PC-3 (cell line): ENCODE measurements around the gene MMRN2. TPM values are rescaled to one million over a fixed set of nuclear protein-coding genes. Genes with fewer than 3 reads are reported as not detected.

ENCODE experiments used
- ATAC-seq: fragments of 200-7000 bp; cut with Tn5 transposase; 2 replicates; pipeline ENCODE4 v1.9.1; 2020; ENCODE audit warnings: mild to moderate bottlenecking, moderate library complexity
- BruUV-seq: library from RNA; stranded (reverse); fragments of 400-500 nt; replicated peaks from 2 replicates; lab custom pipeline; 2021; lab: Mats Ljungman, UMichigan
- CTCF ChIA-PET: fragments of 300-600 bp; sonication (Branson Sonifier 250); formaldehyde crosslinking; loops from one replicate; lab custom pipeline; 2022; ENCODE audit warnings: antibody characterized with exemption; lab: Charles Lee
- POLR2A ChIA-PET: fragments of 300-600 bp; sonication (Branson Sonifier 250); formaldehyde crosslinking; loops from one replicate; lab custom pipeline; 2022; ENCODE audit warnings: antibody characterized with exemption; ENCODE audit not compliant: unreplicated experiment; lab: Charles Lee
- DNase-seq: peaks from one replicate; pipeline ENCODE4 v3.0.0-alpha.2; 2015
- H2AFZ ChIP-seq: fragments of 300-600 bp; sonication (generic); 2 replicates; pipeline ENCODE4 v1.6.0; 2016; ENCODE audit warnings: antibody characterized with exemption, low read length
- H3F3A ChIP-seq: fragments of 300-600 bp; sonication (generic); one replicate; pipeline ENCODE4 v1.6.0; 2017; ENCODE audit warnings: antibody characterized with exemption, low read length, control low read depth, mild to moderate bottlenecking; ENCODE audit not compliant: unreplicated experiment
- H3K27ac ChIP-seq: fragments of 300-600 bp; sonication (generic); 2 replicates; pipeline ENCODE4 v1.5.1; 2016; ENCODE audit warnings: mild to moderate bottlenecking, low read length
- H3K27me3 ChIP-seq: fragments of 300-600 bp; sonication (generic); 2 replicates; pipeline ENCODE4 v1.6.1; 2016; ENCODE audit warnings: low read length, mixed read lengths
- H3K36me3 ChIP-seq: fragments of 300-600 bp; sonication (generic); 2 replicates; pipeline ENCODE4 v1.6.1; 2016; ENCODE audit warnings: low read depth, mixed run types, low read length, mixed read lengths
- H3K4me1 ChIP-seq: fragments of 300-600 bp; sonication (generic); 2 replicates; pipeline ENCODE4 v1.5.1; 2016; ENCODE audit warnings: low read length; ENCODE audit not compliant: insufficient read depth
- H3K4me2 ChIP-seq: fragments of 300-600 bp; sonication (generic); 2 replicates; pipeline ENCODE4 v1.6.0; 2016; ENCODE audit warnings: low read length
- H3K4me3 ChIP-seq: fragments of 300-600 bp; sonication (generic); 2 replicates; pipeline ENCODE4 v1.5.1; 2016; ENCODE audit warnings: mild to moderate bottlenecking, low read length, mixed read lengths
- H3K79me2 ChIP-seq: fragments of 300-600 bp; sonication (generic); 2 replicates; pipeline ENCODE4 v1.6.1; 2017; ENCODE audit warnings: low read length, mixed read lengths
- H3K9ac ChIP-seq: fragments of 300-600 bp; sonication (generic); 2 replicates; pipeline ENCODE4 v1.6.0; 2016; ENCODE audit warnings: mild to moderate bottlenecking, low read length
- H3K9me2 ChIP-seq: fragments of 300-600 bp; sonication (generic); replicated peaks from 2 replicates; pipeline ENCODE4 v1.6.1; 2016; ENCODE audit warnings: mixed run types, low read length, mixed read lengths
- H3K9me3 ChIP-seq: fragments of 300-600 bp; sonication (generic); 2 replicates; pipeline ENCODE4 v1.6.1; 2016; ENCODE audit warnings: low read length, mixed read lengths
- H4K20me1 ChIP-seq: fragments of 300-600 bp; sonication (generic); 2 replicates; pipeline ENCODE4 v1.6.1; 2016; ENCODE audit warnings: low read length, mixed read lengths
- CTCF ChIP-seq: fragments of 300-600 bp; sonication (generic); conservative IDR thresholded peaks from 2 replicates; pipeline ENCODE4 v1.5.1; 2017; ENCODE audit warnings: antibody characterized with exemption, low read depth, mild to moderate bottlenecking, low read length
- EZH2 ChIP-seq: fragments of 300-600 bp; sonication (generic); IDR thresholded peaks from one replicate; pipeline ENCODE4 v1.6.1; 2017; ENCODE audit warnings: antibody characterized with exemption, mild to moderate bottlenecking, low read length; ENCODE audit not compliant: unreplicated experiment
- EZH2phosphoT487 ChIP-seq: fragments of 300-600 bp; sonication (generic); IDR thresholded peaks from 2 replicates; pipeline ENCODE4 v1.6.1; 2018; ENCODE audit warnings: mild to moderate bottlenecking, antibody characterized with exemption, low read length, borderline replicate concordance
- intact Hi-C: fragments of 100-400 bp; cut with micrococcal nuclease; formaldehyde crosslinking; loops from 2 replicates; pipeline ENCODE4 v1.9.0; 2023
- total RNA-seq: library from RNA; depleted of rRNA; stranded (reverse); fragments of >200 nt; gene quantifications from 2 replicates; pipeline ENCODE4 v1.2.3, GENCODE V29; 2014

The MMRN2 gene
- total RNA-seq, 1 experiment from 2014 or later: 1.9 TPM

GRCh38 chr10:86976362-86977056, 19.1 kb upstream of the MMRN2 start:
- no peaks in the 10 kb centered on the region for H3K9me3 ChIP-seq
- H3K27me3 ChIP-seq: no peaks in the 10 kb centered on the region
- ChIA-PET CTCF (no interaction called here), POLR2A (no interaction called here)
- H3K79me2 ChIP-seq: no peaks in the 10 kb centered on the region
- no peak overlapping the region for H2AFZ ChIP-seq
- DNase-seq (no peak), ATAC-seq (no peak)
- no peaks in the 10 kb centered on the region for H3F3A ChIP-seq
- H3K4me3 ChIP-seq: no peak overlapping the region
- H4K20me1 ChIP-seq: no peaks in the 10 kb centered on the region
- peaks cover 37% of the 10 kb centered on the region for H3K4me1 ChIP-seq
- no peaks in the 10 kb centered on the region for H3K9me2 ChIP-seq
- no peaks in the 10 kb centered on the region for H3K36me3 ChIP-seq
- H3K9ac ChIP-seq: no peak overlapping the region
- intact Hi-C loops: no loop called here
- TF ChIP-seq EZH2phosphoT487 (no peak), CTCF (no peak), EZH2 (no peak)
- no peak overlapping the region for H3K4me2 ChIP-seq
- BruUV-seq: no TSS peak
- H3K27ac ChIP-seq: no peak overlapping the region

- no peaks in the 10 kb centered on the region for H3F3A ChIP-seq
- H3K4me3 ChIP-seq: no peak overlapping the region; the same call in 1 of the 2 replicates
- H3K9me2 ChIP-seq: no peaks in the 10 kb centered on the region
- H4K20me1 ChIP-seq: peaks cover 5% of the 10 kb centered on the region; the same call in 1 of the 2 replicates
- TF ChIP-seq EZH2phosphoT487: no peak
- no peak for TF ChIP-seq EZH2
- no peak for TF ChIP-seq CTCF
- peaks cover 54% of the 10 kb centered on the region for H3K4me1 ChIP-seq
- no peak overlapping the region for H2AFZ ChIP-seq
- DNase-seq (peak; percentile 54), ATAC-seq (no peak)
- H3K9me3 ChIP-seq: no peaks in the 10 kb centered on the region
- ChIA-PET CTCF (no interaction called here), POLR2A (interaction anchor here (0.6 kb wide), 1 partner anchor 279 kb away, joined by 7 read pairs; no protein-coding TSS in a partner anchor)
- H3K27ac ChIP-seq: no peak overlapping the region
- peaks cover 13% of the 10 kb centered on the region for H3K79me2 ChIP-seq
- H3K4me2 ChIP-seq: peak overlapping the region; percentile 60
- intact Hi-C loops: no loop called here
- BruUV-seq: no TSS peak
- no peak overlapping the region for H3K9ac ChIP-seq
- H3K27me3 ChIP-seq: no peaks in the 10 kb centered on the region
- H3K36me3 ChIP-seq: no peaks in the 10 kb centered on the region
Observed at GRCh38 chr10:86974484-86974883, 17.1 kb upstream of the MMRN2 start.
